SJSA1 (cell line): ENCODE data around the gene MROH2A. TPM values are rescaled to one million over a fixed set of nuclear protein-coding genes. Genes with fewer than 3 reads are reported as not detected.

Experiments
- DNase-seq, 2 experiments: peaks; one replicate each; pipeline ENCODE4 v3.0.0-alpha.2; 2015 to 2020; ENCODE audit warnings: low spot score in 2 of 2, low read depth in 1 of 2
- H3K27ac ChIP-seq: fragments of 250-450 bp; sonication (Bioruptor Pico); 2 replicates; pipeline ENCODE4 v1.5.1; 2020; ENCODE audit warnings: mild to moderate bottlenecking, moderate library complexity
- H3K27me3 ChIP-seq: fragments of 250-450 bp; sonication (Bioruptor Pico); replicated peaks from 2 replicates; pipeline ENCODE4 v1.5.1; 2020; ENCODE audit warnings: mild to moderate bottlenecking, moderate library complexity
- H3K36me3 ChIP-seq: fragments of 250-450 bp; sonication (Bioruptor Pico); 2 replicates; pipeline ENCODE4 v1.5.1; 2020; ENCODE audit warnings: mild to moderate bottlenecking
- H3K4me1 ChIP-seq: fragments of 250-450 bp; sonication (Bioruptor Pico); replicated peaks from 2 replicates; pipeline ENCODE4 v1.6.1; 2021; ENCODE audit warnings: mild to moderate bottlenecking
- H3K4me3 ChIP-seq: fragments of 250-450 bp; sonication (Bioruptor Pico); 2 replicates; pipeline ENCODE4 v1.5.1; 2020; ENCODE audit warnings: mild to moderate bottlenecking
- H3K9me3 ChIP-seq: fragments of 250-450 bp; sonication (Bioruptor Pico); replicated peaks from 2 replicates; pipeline ENCODE4 v1.5.1; 2020; ENCODE audit warnings: mild to moderate bottlenecking
- total RNA-seq: library from RNA; depleted of rRNA; stranded (reverse); fragments of >200 nt; shearing (Covaris generic); gene quantifications from 2 replicates; pipeline ENCODE4 v1.2.3, GENCODE V29; 2014

MROH2A gene
- total RNA-seq, 1 experiment from 2014 or later, result not detected

- Histone ChIP-seq H3K36me3 (no peaks in the 10 kb centered on the region), H3K4me1 (no peaks in the 10 kb centered on the region), H3K27me3 (no peaks in the 10 kb centered on the region), H3K4me3 (no peak overlapping the region), H3K9me3 (no peaks in the 10 kb centered on the region), H3K27ac (no peak overlapping the region)
- peak in 1 of 2 experiments; percentile 36 for DNase-seq
Measured at GRCh38 chr2:233822781-233823730, 44.9 kb downstream of the MROH2A start.

- DNase-seq, result peak in 1 of 2 experiments; percentile 29
- Histone ChIP-seq H3K27me3 (no peaks in the 10 kb centered on the region), H3K4me1 (no peaks in the 10 kb centered on the region), H3K36me3 (no peaks in the 10 kb centered on the region), H3K27ac (no peak overlapping the region), H3K9me3 (no peaks in the 10 kb centered on the region), H3K4me3 (no peak overlapping the region)
Measured at GRCh38 chr2:233823731-233824121, 45.6 kb downstream of the MROH2A start.

DNA sequence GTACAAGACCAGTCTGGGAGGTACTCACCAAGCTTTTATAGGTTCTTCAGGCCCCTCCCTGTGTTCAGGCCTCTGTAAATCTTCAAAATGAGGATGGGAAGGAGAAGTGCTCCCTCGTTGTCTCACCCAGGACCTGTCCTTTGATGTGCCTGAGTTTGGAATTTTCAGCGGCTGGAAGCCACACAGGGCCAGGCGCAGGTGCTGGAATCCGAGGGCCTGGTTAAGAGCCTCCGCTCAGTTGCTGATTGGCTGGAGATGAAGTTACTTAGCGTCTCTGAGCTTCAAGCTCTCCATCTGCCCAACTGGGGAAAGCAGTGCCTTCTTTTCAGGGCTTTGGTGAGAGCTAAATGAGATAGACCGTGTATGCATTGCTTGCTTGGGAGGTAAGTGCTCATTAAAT, 46.2 kb downstream of the MROH2A start:
- H3K36me3 ChIP-seq, result no peaks in the 10 kb centered on the region
- no peaks in the 10 kb centered on the region for H3K4me1 ChIP-seq
- no peak for DNase-seq
- H3K27ac ChIP-seq, result no peak overlapping the region
- H3K27me3 ChIP-seq, result no peaks in the 10 kb centered on the region
- H3K4me3 ChIP-seq, result no peak overlapping the region
- H3K9me3 ChIP-seq, result no peaks in the 10 kb centered on the region

GRCh38 chr2:233828546-233829192, 50.5 kb downstream of the MROH2A start:
- Histone ChIP-seq H3K27me3 (no peaks in the 10 kb centered on the region), H3K4me3 (no peak overlapping the region), H3K4me1 (peaks cover 10% of the 10 kb centered on the region), H3K27ac (no peak overlapping the region), H3K9me3 (no peaks in the 10 kb centered on the region), H3K36me3 (peaks cover under 1% of the 10 kb centered on the region)
- peak in 1 of 2 experiments; percentile 32 for DNase-seq

- H3K36me3 ChIP-seq, result peaks cover 8% of the 10 kb centered on the region
- no peaks in the 10 kb centered on the region for H3K9me3 ChIP-seq
- no peak overlapping the region for H3K27ac ChIP-seq
- DNase-seq, result peak in 1 of 2 experiments; percentile 31
- no peak overlapping the region for H3K4me3 ChIP-seq
- peaks cover 17% of the 10 kb centered on the region for H3K4me1 ChIP-seq
- no peaks in the 10 kb centered on the region for H3K27me3 ChIP-seq
Measured at GRCh38 chr2:233829193-233830110, 51.3 kb downstream of the MROH2A start.

DNA sequence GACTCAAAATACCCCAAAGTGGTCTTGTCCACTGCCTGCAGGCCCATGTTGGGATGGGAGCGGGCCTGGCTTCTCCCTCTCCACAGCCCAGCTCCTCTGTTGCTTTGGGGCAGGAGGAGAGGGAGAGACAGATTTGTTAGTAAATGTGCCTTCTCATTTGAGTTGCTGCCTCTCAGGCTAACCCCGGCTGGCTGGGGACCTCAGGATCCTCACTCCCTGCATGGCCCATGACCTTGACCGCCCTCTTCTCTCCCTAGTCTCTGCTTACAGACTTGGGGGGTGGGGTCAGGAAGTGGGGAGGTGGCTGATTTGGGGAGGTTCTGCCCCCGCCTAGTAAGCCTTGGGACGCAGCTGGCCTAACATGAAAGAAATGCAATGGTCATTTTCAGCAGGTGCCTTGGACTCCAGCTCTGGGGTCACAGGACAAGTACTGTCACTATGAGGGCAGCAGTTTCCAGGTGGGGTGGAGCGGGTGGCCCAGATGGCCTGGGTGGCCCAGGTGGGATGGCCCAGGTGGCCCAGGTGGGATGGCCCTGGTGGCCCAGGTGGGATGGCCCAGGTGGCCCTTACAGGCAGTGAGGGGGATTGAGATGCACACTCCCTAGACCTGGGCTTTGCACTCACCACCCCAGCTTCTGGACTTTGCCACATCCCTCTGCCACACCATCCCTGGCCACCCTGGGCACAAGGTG, 52.1 kb downstream of the MROH2A start:
- H3K4me3 ChIP-seq, result no peak overlapping the region
- no peak overlapping the region for H3K27ac ChIP-seq

GRCh38 chr2:233831011-233831721, 53.0 kb downstream of the MROH2A start:
- peak in 1 of 2 experiments; percentile 45 for DNase-seq
- Histone ChIP-seq H3K9me3 (no peaks in the 10 kb centered on the region), H3K27ac (no peak overlapping the region), H3K27me3 (no peaks in the 10 kb centered on the region), H3K36me3 (peaks cover 26% of the 10 kb centered on the region), H3K4me3 (no peak overlapping the region), H3K4me1 (peaks cover 19% of the 10 kb centered on the region)

More for the DNA sequence above, 52.1 kb downstream of the MROH2A start:
- DNase-seq, result peak in 1 of 2 experiments; percentile 36
- Histone ChIP-seq H3K27me3 (no peaks in the 10 kb centered on the region), H3K4me1 (peaks cover 19% of the 10 kb centered on the region), H3K9me3 (no peaks in the 10 kb centered on the region), H3K36me3 (peaks cover 16% of the 10 kb centered on the region)

GRCh38 chr2:233831861-233832260, 53.7 kb downstream of the MROH2A start:
- no peaks in the 10 kb centered on the region for H3K9me3 ChIP-seq
- no peak overlapping the region for H3K27ac ChIP-seq
- peaks cover 20% of the 10 kb centered on the region for H3K4me1 ChIP-seq
- H3K36me3 ChIP-seq, result peaks cover 32% of the 10 kb centered on the region
- H3K27me3 ChIP-seq, result no peaks in the 10 kb centered on the region
- DNase-seq, result no peak
- no peak overlapping the region for H3K4me3 ChIP-seq

GRCh38 chr2:233832414-233832813, 54.3 kb downstream of the MROH2A start:
- DNase-seq, result no peak
- H3K27me3 ChIP-seq, result no peaks in the 10 kb centered on the region
- no peak overlapping the region for H3K27ac ChIP-seq
- H3K4me3 ChIP-seq, result no peak overlapping the region
- no peaks in the 10 kb centered on the region for H3K9me3 ChIP-seq
- H3K4me1 ChIP-seq, result peaks cover 22% of the 10 kb centered on the region
- H3K36me3 ChIP-seq, result peaks cover 38% of the 10 kb centered on the region

- Histone ChIP-seq H3K27ac (no peak overlapping the region), H3K4me3 (no peak overlapping the region), H3K27me3 (no peaks in the 10 kb centered on the region), H3K4me1 (peaks cover 22% of the 10 kb centered on the region), H3K36me3 (peaks cover 43% of the 10 kb centered on the region), H3K9me3 (no peaks in the 10 kb centered on the region)
- DNase-seq, result peak; percentile 49 to 61
Measured at GRCh38 chr2:233832869-233833311, 54.8 kb downstream of the MROH2A start.

DNA sequence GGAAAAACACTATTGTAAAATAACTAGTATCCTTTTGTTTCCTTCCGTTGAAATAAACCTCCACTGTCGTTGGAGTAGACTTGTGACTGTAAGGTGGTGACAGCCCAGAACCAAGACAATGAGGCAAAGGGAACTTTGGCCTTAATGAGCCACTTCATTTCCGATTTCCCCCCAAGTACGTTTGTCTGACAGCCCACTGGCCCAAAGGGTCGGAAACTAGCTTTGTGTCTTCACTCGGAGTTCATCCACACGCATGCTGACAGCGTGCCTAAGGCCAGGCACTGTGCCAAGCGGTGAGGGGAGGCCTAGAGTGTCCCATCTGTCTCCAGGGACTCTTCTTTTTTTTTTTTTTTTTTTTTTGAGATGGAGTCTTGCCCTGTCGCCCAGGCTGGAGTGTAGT, 55.2 kb downstream of the MROH2A start:
- Histone ChIP-seq H3K27ac (no peak overlapping the region), H3K27me3 (no peaks in the 10 kb centered on the region), H3K4me1 (peaks cover 24% of the 10 kb centered on the region), H3K4me3 (no peak overlapping the region), H3K9me3 (no peaks in the 10 kb centered on the region), H3K36me3 (peaks cover 47% of the 10 kb centered on the region)
- DNase-seq, result no peak
